HG02571 (cell line): ENCODE measurements around the gene SAMD4A.
A peak's percentile ranks its signal among the peaks of the same experiment; 100 is the strongest.

Experiments
- ATAC-seq: cut with Tn5 transposase; IDR thresholded peaks from one replicate; pipeline ENCODE4 v1.9.1; 2021; ENCODE audit warnings: mild to moderate bottlenecking, moderate library complexity; ENCODE audit not compliant: unreplicated experiment

SAMD4A gene

GRCh38 chr14:54652188-54652587 lies 85.3 kb downstream of the SAMD4A start:
- ATAC-seq = no peak

DNA sequence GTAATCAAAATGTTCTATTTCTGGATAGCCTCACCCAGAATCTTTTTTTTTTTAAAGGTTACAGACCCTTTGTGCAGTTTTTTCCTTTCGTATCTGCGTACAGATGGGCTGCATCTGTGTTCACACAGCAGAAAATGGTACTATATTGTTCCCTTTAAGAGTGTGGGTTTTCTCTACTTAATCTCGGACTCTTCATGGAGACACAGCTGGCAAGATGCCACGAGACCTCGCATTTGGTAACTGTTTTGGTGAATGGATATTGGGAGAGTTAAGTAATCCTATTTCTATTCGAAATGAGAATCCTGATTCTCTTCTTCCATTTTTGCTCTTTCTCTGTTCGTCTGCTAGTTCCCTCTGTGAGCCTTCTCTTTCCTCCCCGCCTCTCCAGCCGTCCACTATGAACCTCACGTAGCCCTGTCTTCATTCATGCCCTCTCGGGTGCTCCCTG lies 85.7 kb downstream of the SAMD4A start:
- ATAC-seq = no peak

- ATAC-seq = no peak
Observed at GRCh38 chr14:54653712-54654469, 87.0 kb downstream of the SAMD4A start.

GRCh38 chr14:54654605-54655004 lies 87.7 kb downstream of the SAMD4A start:
- no peak for ATAC-seq

GRCh38 chr14:54658836-54659235 lies 91.9 kb downstream of the SAMD4A start:
- ATAC-seq = no peak

DNA sequence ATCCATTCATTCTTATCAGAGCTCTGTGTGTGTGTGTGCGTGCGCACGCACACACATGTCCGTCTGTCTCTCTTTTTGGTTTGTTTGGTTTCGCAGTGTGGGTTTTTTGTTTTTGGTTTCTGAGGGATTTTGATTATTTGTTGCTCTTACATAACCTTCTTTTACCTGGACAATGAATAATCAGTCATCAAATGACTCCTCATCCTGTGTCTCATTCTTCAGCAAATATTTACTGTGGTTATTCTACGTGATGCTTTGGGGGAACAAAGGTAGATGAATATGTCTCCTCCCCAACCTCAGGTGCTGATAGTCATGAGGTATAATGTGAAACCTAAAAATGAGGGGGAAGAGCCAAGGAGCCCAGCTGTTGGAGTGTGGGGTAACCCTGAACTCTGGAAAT lies 92.4 kb downstream of the SAMD4A start:
- no peak for ATAC-seq

- no peak for ATAC-seq
Observed at GRCh38 chr14:54660604-54661111, 93.7 kb downstream of the SAMD4A start.

- ATAC-seq = no peak
Observed at GRCh38 chr14:54662491-54663133, 95.7 kb downstream of the SAMD4A start.

DNA sequence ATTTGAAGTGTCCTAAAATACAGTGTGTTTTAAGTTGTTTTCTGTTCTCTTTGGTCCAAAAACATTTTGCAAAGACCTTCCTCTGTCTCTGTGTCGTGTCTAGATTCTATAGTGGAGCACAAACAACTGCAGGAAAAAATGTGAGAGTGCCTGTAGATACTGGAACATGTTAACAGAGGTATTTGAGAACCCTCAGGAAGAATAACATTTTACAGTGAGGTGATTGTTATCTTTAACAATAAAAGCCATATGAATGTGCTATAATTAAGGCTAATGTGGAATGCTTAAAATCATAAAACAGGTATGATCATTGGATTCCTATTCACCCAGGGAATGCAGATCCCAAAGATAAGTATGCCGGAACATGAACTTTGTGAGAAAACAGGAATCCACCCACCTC lies 98.0 kb downstream of the SAMD4A start:
- no peak for ATAC-seq

DNA sequence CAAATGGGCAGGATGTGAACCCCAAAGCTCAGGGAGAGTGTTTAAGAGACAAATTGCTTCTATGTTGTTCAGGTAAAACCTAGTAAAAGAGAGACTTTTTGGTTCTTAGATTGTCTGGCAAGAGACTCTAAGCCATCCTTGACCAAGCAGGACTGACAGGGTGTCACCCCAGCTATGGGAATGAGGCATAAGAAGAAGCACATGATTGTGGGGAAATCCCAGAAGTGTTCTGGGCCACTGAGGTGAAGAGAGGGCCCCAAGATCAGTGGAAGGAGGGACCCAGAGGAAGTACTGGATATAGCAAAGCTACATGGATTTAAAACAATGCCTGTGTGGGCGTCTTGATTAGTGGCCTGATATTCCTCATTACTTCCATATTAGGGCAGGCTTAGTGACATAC lies 99.0 kb downstream of the SAMD4A start:
- no peak for ATAC-seq

DNA sequence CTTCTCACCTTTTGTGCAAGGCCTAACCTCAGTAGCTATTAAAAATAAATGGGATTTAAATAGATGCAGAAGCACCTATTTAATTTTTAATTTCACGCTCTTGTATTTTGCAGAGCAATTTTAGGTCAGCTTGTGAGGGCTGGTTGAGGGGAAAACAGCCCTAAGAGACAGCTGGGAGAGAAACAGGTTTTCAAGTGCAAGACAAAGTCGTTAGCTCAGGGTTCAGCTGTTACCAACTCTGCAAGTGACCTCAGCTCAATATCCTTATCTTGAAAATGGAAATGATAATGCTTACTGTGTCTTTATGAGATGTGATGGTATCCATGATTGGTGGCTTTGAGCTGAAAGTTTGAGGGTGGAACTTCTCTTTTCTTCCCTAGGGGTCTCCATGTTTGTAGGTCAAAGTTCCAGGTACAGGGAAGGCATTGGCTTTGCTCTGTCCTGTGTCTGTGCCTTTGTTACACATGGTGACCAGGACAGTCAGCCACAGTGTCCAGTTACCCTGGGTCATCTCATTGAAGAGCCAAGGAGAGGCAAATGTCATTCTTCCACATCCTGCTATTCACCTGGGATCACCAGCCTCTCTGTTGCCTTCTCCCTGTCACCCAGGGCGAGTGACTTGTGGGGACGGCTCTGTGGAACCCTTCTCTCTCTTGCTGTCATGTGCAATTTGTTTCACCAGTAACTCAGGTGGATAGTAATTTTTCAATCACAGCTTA lies 100.3 kb downstream of the SAMD4A start:
- no peak for ATAC-seq

DNA sequence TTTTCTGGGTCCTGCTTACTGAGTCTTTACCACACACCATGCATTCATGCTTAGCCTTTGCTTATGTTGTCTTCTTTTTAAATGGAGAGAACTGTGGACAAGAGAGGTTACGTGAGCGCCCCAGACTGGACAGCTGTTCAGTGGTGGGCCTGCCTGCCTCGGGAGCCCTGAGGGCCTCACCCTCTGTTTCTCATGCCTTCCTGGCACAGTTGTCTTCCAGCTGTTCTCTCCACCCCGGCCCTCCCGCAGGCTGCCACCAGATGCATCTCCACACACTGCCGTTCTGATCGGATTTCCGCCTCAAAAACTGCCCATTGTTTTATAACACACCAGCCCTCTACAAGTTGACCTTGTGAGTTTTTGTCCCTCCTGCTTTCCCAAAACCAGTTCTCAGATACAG lies 100.8 kb downstream of the SAMD4A start:
- no peak for ATAC-seq

DNA sequence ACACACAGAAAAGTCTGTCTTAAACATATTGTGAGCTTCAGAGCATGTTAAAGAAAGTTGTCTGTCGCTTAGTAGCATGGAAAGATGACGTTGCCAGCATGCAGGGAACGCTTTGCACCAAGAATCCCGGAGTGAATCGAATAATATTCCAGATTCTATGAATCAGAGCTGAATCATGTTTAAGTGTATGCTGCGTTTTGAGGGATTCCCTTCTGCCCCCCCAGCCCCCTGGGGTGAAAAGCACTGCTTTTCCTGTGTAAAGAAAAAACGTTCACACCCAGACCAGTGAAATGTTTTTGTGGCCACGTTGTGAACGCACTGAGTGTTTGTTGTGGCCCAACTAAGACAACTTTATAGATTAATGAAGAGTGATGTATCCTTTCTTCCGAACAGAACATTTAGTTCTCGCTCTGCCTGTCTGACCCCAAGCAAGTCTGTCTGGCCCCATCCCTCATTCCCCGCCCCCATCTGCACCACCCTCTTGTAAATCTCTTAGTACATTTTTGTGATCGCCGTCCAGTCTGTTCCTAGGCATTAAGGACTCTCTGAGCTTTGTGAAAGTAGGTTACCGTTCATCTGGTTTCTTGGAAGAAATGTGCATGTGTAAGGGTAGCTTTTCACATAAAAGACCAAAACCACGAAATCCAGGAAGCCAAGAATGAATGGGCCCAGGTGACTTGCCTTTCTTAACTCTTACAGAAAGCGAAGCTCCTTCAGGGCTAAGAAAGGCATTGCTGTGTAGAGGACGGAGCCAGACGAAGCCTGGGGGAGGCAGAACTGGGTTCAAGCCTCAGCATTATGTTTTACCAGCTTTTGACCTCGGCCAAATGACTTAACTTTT lies 103.0 kb downstream of the SAMD4A start:
- ATAC-seq = no peak

- ATAC-seq = no peak
Observed at GRCh38 chr14:54671537-54671936, 104.6 kb downstream of the SAMD4A start.

DNA sequence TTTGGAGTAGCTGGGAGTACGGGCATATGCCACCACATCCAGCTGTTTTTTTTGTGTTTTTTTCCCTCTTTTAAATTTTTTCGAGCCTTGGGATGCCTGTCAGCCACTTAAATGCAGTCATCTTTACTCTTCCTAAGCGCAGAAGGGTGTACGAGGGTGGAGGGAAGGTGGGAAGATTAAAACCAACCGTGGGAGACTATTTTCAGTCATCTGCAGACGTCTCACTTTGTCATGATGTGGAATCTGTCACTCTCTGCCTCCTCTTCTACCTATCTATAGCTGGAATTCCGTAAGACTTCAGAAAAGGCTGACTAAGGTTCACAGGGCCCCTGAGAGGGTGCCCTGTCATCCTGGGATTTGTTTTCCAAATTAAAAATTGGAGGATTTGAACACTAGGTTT lies 105.3 kb downstream of the SAMD4A start:
- ATAC-seq = no peak

DNA sequence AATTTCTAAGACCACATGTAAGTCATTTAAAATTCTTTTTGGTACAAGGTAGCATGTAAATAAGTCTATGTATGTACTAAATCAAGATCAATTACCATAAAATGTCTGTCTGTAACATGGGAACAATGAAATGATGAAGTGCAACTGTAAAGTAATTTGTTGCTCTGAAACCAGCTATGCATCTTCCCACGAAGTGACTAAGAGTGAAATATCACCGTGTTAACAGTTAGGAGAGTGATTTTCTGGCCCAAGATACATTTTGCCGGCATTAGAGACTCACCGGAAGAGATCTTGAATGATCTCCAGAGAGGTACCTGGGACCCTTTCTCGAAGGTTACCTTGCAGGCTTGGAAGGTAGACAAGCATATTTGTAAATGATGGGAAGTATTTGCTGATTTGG lies 105.8 kb downstream of the SAMD4A start:
- ATAC-seq = no peak

GRCh38 chr14:54673193-54674045 lies 106.5 kb downstream of the SAMD4A start:
- no peak for ATAC-seq

GRCh38 chr14:54674046-54674741 lies 107.3 kb downstream of the SAMD4A start:
- ATAC-seq = peak; percentile 95
